Trophoblast cell (in vitro differentiated cells and primary cell): ENCODE data around the gene MRAP.

Experiments
- DNase-seq, 2 donors: peaks; one replicate each; pipeline ENCODE4 v3.0.0-alpha.2; 2016
- H2AFZ ChIP-seq: 2 replicates; pipeline ENCODE4 v1.6.1; 2013; ENCODE audit warnings: low read length, moderate library complexity, mild to moderate bottlenecking; ENCODE audit not compliant: insufficient read depth, poor library complexity
- H2AK5ac ChIP-seq: 2 replicates; pipeline ENCODE4 v1.6.1; 2013; ENCODE audit warnings: mild to moderate bottlenecking, low read length
- H2BK120ac ChIP-seq: 2 replicates; pipeline ENCODE4 v1.6.1; 2013; ENCODE audit warnings: low read length, mild to moderate bottlenecking, moderate library complexity; ENCODE audit not compliant: insufficient read depth, poor library complexity
- H2BK12ac ChIP-seq: 2 replicates; pipeline ENCODE4 v1.6.1; 2013; ENCODE audit warnings: mild to moderate bottlenecking, low read length, moderate library complexity
- H2BK5ac ChIP-seq: 2 replicates; pipeline ENCODE4 v1.6.1; 2013; ENCODE audit warnings: low read length, low read depth, moderate library complexity, mild to moderate bottlenecking; ENCODE audit not compliant: poor library complexity
- H3K14ac ChIP-seq: 2 replicates; pipeline ENCODE4 v1.6.1; 2013; ENCODE audit warnings: mild to moderate bottlenecking, low read length
- H3K18ac ChIP-seq: 2 replicates; pipeline ENCODE4 v1.6.1; 2013; ENCODE audit warnings: mild to moderate bottlenecking, low read length
- H3K23ac ChIP-seq: 2 replicates; pipeline ENCODE4 v1.6.1; 2013; ENCODE audit warnings: low read length
- H3K27ac ChIP-seq: 2 replicates; pipeline ENCODE4 v1.5.1; 2013; ENCODE audit warnings: low read depth, mild to moderate bottlenecking, inconsistent platforms, low read length, moderate library complexity
- H3K27me3 ChIP-seq: 2 replicates; pipeline ENCODE4 v1.6.1; 2013; ENCODE audit warnings: inconsistent platforms, mild to moderate bottlenecking, low read length, moderate library complexity; ENCODE audit not compliant: insufficient read depth
- H3K36me3 ChIP-seq, 2 experiments: 1 replicate in 1 of 2; 2 replicates in 1 of 2; pipeline ENCODE4 v1.6.1; 2013; ENCODE audit warnings: low read length in 2 of 2, mild to moderate bottlenecking in 2 of 2, moderate library complexity in 1 of 2; ENCODE audit not compliant: insufficient read depth in 2 of 2, control insufficient read depth in 1 of 2
- H3K4ac ChIP-seq: 2 replicates; pipeline ENCODE4 v1.6.1; 2013; ENCODE audit warnings: low read depth, mild to moderate bottlenecking, low read length, moderate library complexity
- H3K4me1 ChIP-seq, 2 experiments: 1 replicate in 1 of 2; 2 replicates in 1 of 2; pipeline ENCODE4 v1.6.1; 2013; ENCODE audit warnings: low read length in 2 of 2, mild to moderate bottlenecking in 2 of 2, moderate library complexity in 1 of 2; ENCODE audit not compliant: insufficient read depth in 2 of 2, control insufficient read depth in 1 of 2
- H3K4me2 ChIP-seq: 2 replicates; pipeline ENCODE4 v1.6.1; 2013; ENCODE audit warnings: inconsistent platforms, mild to moderate bottlenecking, low read length, moderate library complexity
- H3K4me3 ChIP-seq: 2 replicates; pipeline ENCODE4 v1.5.1; 2013; ENCODE audit warnings: mild to moderate bottlenecking, low read depth, low read length, inconsistent platforms
- H3K79me1 ChIP-seq: one replicate; pipeline ENCODE4 v1.6.1; 2013; ENCODE audit warnings: low read length
- H3K79me2 ChIP-seq: 2 replicates; pipeline ENCODE4 v1.6.1; 2013; ENCODE audit warnings: low read length, mild to moderate bottlenecking; ENCODE audit not compliant: control insufficient read depth, insufficient read depth, poor library complexity
- H3K9ac ChIP-seq: 2 replicates; pipeline ENCODE4 v1.6.1; 2013; ENCODE audit warnings: mild to moderate bottlenecking, low read length
- H3K9me3 ChIP-seq: 2 replicates; pipeline ENCODE4 v1.6.1; 2013; ENCODE audit warnings: low read depth, mild to moderate bottlenecking, control low read depth, inconsistent platforms, low read length; ENCODE audit not compliant: insufficient read depth
- H4K12ac ChIP-seq: 2 replicates; pipeline ENCODE4 v1.6.1; 2013; ENCODE audit warnings: low read depth, mild to moderate bottlenecking, low read length, moderate library complexity
- H4K8ac ChIP-seq: 2 replicates; pipeline ENCODE4 v1.6.1; 2013; ENCODE audit warnings: low read depth, mild to moderate bottlenecking, low read length, moderate library complexity
- H4K91ac ChIP-seq: one replicate; pipeline ENCODE4 v1.6.1; 2013; ENCODE audit warnings: low read depth, mild to moderate bottlenecking, low read length, moderate library complexity
- WGBS: extraction: QIAGEN DNeasy Blood & Tissue Kit; methylation state at CpG from one replicate; pipeline ENCODE4 v1.1.7; 2013; ENCODE audit warnings: missing lambda C conversion rate; ENCODE audit not compliant: insufficient read length, insufficient coverage; ENCODE audit errors: extremely low coverage; 5-methylcytosine and 5-hydroxymethylcytosine counted together

Gene MRAP

GRCh38 chr21:32302560-32302959 is 3.9 kb downstream of the MRAP start:
- Histone ChIP-seq H3K79me2 (no peaks in the 10 kb centered on the region), H2BK12ac (no peak overlapping the region), H2BK120ac (no peak overlapping the region), H3K23ac (no peak overlapping the region), H3K79me1 (no peaks in the 10 kb centered on the region), H3K18ac (no peak overlapping the region), H3K4me3 (no peak overlapping the region), H4K91ac (no peak overlapping the region), H3K4me1 (peaks cover 0 to 3% of the 10 kb centered on the region in 2 experiments), H2AK5ac (no peak overlapping the region), H3K9me3 (peaks cover 7% of the 10 kb centered on the region), H3K27me3 (no peaks in the 10 kb centered on the region), H3K4ac (no peak overlapping the region), H4K8ac (no peak overlapping the region), H3K4me2 (no peak overlapping the region), H4K12ac (no peak overlapping the region), H3K14ac (no peak overlapping the region), H2BK5ac (no peak overlapping the region), H3K9ac (no peak overlapping the region), H3K27ac (no peak overlapping the region), H3K36me3 (peaks cover 0 to 5% of the 10 kb centered on the region in 2 experiments), H2AFZ (no peak overlapping the region)
- DNase-seq, result no peak
- no CpG with 5 or more reads among the region's 6 CpGs for WGBS

GRCh38 chr21:32303385-32303784 is 4.7 kb downstream of the MRAP start:
- Histone ChIP-seq H3K79me1 (no peaks in the 10 kb centered on the region), H3K4me1 (peaks cover 0 to 3% of the 10 kb centered on the region in 2 experiments), H3K27ac (no peak overlapping the region), H4K91ac (no peak overlapping the region), H3K9ac (no peak overlapping the region), H2AK5ac (no peak overlapping the region), H3K36me3 (peaks cover 0 to 5% of the 10 kb centered on the region in 2 experiments), H3K9me3 (peaks cover 7% of the 10 kb centered on the region), H3K18ac (no peak overlapping the region), H3K4me2 (no peak overlapping the region), H3K23ac (no peak overlapping the region), H4K8ac (no peak overlapping the region), H3K4me3 (no peak overlapping the region), H3K79me2 (no peaks in the 10 kb centered on the region), H4K12ac (no peak overlapping the region), H2BK120ac (no peak overlapping the region), H2BK12ac (no peak overlapping the region), H2AFZ (no peak overlapping the region), H3K14ac (no peak overlapping the region), H3K4ac (no peak overlapping the region), H3K27me3 (no peaks in the 10 kb centered on the region), H2BK5ac (no peak overlapping the region)
- WGBS, result no CpG with 5 or more reads among the region's 1 CpG
- no peak for DNase-seq

- no peak overlapping the region for H3K4me3 ChIP-seq
- H3K27ac ChIP-seq, result no peak overlapping the region
- no peak overlapping the region for H3K4me2 ChIP-seq
- H4K8ac ChIP-seq, result no peak overlapping the region
- H2AFZ ChIP-seq, result no peak overlapping the region
- no peak overlapping the region for H2BK5ac ChIP-seq
- WGBS, result no CpG with 5 or more reads among the region's 7 CpGs
- no peak for DNase-seq
- H3K4me1 ChIP-seq, result peaks cover 0 to 5% of the 10 kb centered on the region in 2 experiments
- H3K4ac ChIP-seq, result no peak overlapping the region
- no peak overlapping the region for H4K12ac ChIP-seq
- no peaks in the 10 kb centered on the region for H3K79me1 ChIP-seq
- H2BK120ac ChIP-seq, result no peak overlapping the region
- H3K79me2 ChIP-seq, result no peaks in the 10 kb centered on the region
- no peak overlapping the region for H2BK12ac ChIP-seq
- H3K18ac ChIP-seq, result no peak overlapping the region
- H3K23ac ChIP-seq, result no peak overlapping the region
- H4K91ac ChIP-seq, result no peak overlapping the region
- H2AK5ac ChIP-seq, result no peak overlapping the region
- H3K36me3 ChIP-seq, result peaks cover 3 to 9% of the 10 kb centered on the region in 2 experiments
- no peak overlapping the region for H3K9ac ChIP-seq
- H3K27me3 ChIP-seq, result no peaks in the 10 kb centered on the region
- H3K14ac ChIP-seq, result no peak overlapping the region
- peaks cover 7% of the 10 kb centered on the region for H3K9me3 ChIP-seq
Observed at GRCh38 chr21:32304998-32305397, 6.3 kb downstream of the MRAP start.

- Histone ChIP-seq H3K18ac (no peak overlapping the region), H3K27ac (no peak overlapping the region), H2AK5ac (no peak overlapping the region), H3K79me2 (no peaks in the 10 kb centered on the region), H3K9me3 (peaks cover 1% of the 10 kb centered on the region), H3K79me1 (no peaks in the 10 kb centered on the region), H2BK12ac (no peak overlapping the region), H4K91ac (no peak overlapping the region), H2BK120ac (no peak overlapping the region), H2BK5ac (no peak overlapping the region), H3K14ac (no peak overlapping the region), H4K12ac (no peak overlapping the region), H3K4me1 (peaks cover 0 to 8% of the 10 kb centered on the region in 2 experiments), H3K36me3 (peaks cover 3 to 4% of the 10 kb centered on the region in 2 experiments), H3K23ac (no peak overlapping the region), H3K27me3 (no peaks in the 10 kb centered on the region), H3K9ac (no peak overlapping the region), H3K4ac (no peak overlapping the region), H2AFZ (no peak overlapping the region), H4K8ac (no peak overlapping the region), H3K4me2 (no peak overlapping the region), H3K4me3 (no peak overlapping the region)
- DNase-seq, result no peak
- whole genome bisulfite sequencing, result no CpG with 5 or more reads among the region's 22 CpGs
Observed at GRCh38 chr21:32306021-32306780, 7.5 kb downstream of the MRAP start.
